C4-2B (cell line): ENCODE results near the gene BORCS5.

ENCODE experiments used
- ZFX ChIP-seq: fragments of 450-650 bp; IDR thresholded peaks from 2 replicates; pipeline ENCODE4 v1.6.1; 2017
- TF ChIP-seq, protein P1 (sequence below): fragments of 450-650 bp; conservative IDR thresholded peaks from 2 replicates; pipeline ENCODE4 v1.5.1; 2017; ENCODE audit warnings: mild to moderate bottlenecking

DNA sequence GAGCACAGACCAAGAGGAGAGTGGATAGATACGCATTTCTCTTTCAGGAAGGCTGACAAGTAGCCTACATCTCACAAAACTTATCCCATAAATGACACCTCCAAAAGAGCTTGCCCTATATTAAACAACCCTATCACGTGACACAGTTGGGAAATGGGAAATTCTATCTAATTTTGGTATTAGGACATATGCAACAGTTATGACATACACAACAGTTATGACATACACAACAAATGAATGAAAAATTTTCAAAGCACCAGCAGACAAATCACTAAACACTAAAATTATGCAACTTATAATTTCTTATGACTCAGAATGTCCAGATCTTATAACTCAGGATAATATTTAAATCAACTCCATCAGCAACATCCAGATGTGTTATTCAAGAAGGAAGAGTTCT is 151.7 kb downstream of the BORCS5 start:
- TF ChIP-seq, protein P1, sequence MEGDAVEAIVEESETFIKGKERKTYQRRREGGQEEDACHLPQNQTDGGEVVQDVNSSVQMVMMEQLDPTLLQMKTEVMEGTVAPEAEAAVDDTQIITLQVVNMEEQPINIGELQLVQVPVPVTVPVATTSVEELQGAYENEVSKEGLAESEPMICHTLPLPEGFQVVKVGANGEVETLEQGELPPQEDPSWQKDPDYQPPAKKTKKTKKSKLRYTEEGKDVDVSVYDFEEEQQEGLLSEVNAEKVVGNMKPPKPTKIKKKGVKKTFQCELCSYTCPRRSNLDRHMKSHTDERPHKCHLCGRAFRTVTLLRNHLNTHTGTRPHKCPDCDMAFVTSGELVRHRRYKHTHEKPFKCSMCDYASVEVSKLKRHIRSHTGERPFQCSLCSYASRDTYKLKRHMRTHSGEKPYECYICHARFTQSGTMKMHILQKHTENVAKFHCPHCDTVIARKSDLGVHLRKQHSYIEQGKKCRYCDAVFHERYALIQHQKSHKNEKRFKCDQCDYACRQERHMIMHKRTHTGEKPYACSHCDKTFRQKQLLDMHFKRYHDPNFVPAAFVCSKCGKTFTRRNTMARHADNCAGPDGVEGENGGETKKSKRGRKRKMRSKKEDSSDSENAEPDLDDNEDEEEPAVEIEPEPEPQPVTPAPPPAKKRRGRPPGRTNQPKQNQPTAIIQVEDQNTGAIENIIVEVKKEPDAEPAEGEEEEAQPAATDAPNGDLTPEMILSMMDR, result no peak
- no peak for TF ChIP-seq ZFX
